Measurements from ENCODE around the gene B4GAT1.

- TF ChIP-seq CTCF (IDR thresholded peaks at IDR 0.05): no peak
- TF ChIP-seq POLR2A (IDR thresholded peaks at IDR 0.05): no peak
- TF ChIP-seq POLR2AphosphoS5 (IDR thresholded peaks at IDR 0.05): no peak
Measured at GRCh38 chr11:66367561-66368312, 20.3 kb upstream of the B4GAT1 start.

Data from upper lobe of left lung (tissue), 4 donors.